ENCODE data around the gene KCNJ15.
A peak's percentile ranks its signal among the peaks of the same experiment; 100 is the strongest.

KCNJ15 gene

GRCh38 chr21:38329162-38329561, 72.4 kb downstream of the KCNJ15 start (continued):
- TF ChIP-seq PPARA (CRISPR knock-in tag; IDR thresholded peaks at IDR 0.05; ENCODE audit: borderline replicate concordance) (no peak), PATZ1 (CRISPR knock-in tag; IDR thresholded peaks at IDR 0.05; ENCODE audit: borderline replicate concordance) (no peak), TCF4 (CRISPR knock-in tag; IDR thresholded peaks at IDR 0.05; ENCODE audit: borderline replicate concordance) (no peak), BACH2 (CRISPR knock-in tag; IDR thresholded peaks at IDR 0.05; ENCODE audit: borderline replicate concordance) (no peak), ARNTL (CRISPR knock-in tag; IDR thresholded peaks at IDR 0.05; ENCODE audit: borderline replicate concordance, low read depth) (no peak), GLIS3 (CRISPR knock-in tag; IDR thresholded peaks at IDR 0.05) (no peak), CREB5 (CRISPR knock-in tag; IDR thresholded peaks at IDR 0.05; ENCODE audit: low read depth) (no peak), RARB (CRISPR knock-in tag; IDR thresholded peaks at IDR 0.05) (no peak), TOX (CRISPR knock-in tag; IDR thresholded peaks at IDR 0.05; ENCODE audit: borderline replicate concordance) (no peak), ZNF8 (CRISPR knock-in tag; IDR thresholded peaks at IDR 0.05) (no peak)
- TF ChIP-seq, protein P1, sequence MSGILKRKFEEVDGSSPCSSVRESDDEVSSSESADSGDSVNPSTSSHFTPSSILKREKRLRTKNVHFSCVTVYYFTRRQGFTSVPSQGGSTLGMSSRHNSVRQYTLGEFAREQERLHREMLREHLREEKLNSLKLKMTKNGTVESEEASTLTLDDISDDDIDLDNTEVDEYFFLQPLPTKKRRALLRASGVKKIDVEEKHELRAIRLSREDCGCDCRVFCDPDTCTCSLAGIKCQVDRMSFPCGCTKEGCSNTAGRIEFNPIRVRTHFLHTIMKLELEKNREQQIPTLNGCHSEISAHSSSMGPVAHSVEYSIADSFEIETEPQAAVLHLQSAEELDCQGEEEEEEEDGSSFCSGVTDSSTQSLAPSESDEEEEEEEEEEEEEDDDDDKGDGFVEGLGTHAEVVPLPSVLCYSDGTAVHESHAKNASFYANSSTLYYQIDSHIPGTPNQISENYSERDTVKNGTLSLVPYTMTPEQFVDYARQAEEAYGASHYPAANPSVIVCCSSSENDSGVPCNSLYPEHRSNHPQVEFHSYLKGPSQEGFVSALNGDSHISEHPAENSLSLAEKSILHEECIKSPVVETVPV (CRISPR knock-in tag; IDR thresholded peaks at IDR 0.05), result no peak

DNA sequence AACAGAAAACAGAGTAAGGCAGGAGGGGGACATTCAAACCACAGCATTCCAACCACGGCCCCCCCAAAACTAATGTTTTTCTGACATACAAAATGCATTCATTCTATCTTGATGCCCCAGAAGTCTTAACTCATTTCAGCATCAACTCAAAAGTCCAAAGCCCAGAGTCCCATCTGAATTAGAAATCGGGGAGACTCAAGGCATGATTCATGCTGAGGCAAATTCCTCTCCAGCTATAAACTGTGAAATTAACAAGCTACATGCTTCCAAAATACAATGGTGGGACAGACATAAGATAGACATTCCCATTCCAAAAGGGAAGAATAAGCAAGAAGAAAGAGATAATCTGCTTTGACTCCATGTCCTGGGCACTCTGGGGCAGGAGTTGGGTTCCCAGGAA, 73.9 kb downstream of the KCNJ15 start:
- ATAC-seq, result no peak
- TF ChIP-seq TCF4 (CRISPR knock-in tag; IDR thresholded peaks at IDR 0.05; ENCODE audit: borderline replicate concordance) (no peak), RARB (CRISPR knock-in tag; IDR thresholded peaks at IDR 0.05) (no peak), TSHZ2 (CRISPR knock-in tag; IDR thresholded peaks at IDR 0.05) (no peak), ZNF70 (CRISPR knock-in tag; IDR thresholded peaks at IDR 0.05) (no peak), ZC3H10 (CRISPR knock-in tag; IDR thresholded peaks at IDR 0.05) (no peak)

- ATAC-seq, result peak; percentile 74
- TF ChIP-seq TOX (CRISPR knock-in tag; IDR thresholded peaks at IDR 0.05; ENCODE audit: borderline replicate concordance), result no peak
- TF ChIP-seq ZFP3 (CRISPR knock-in tag; IDR thresholded peaks at IDR 0.05), result no peak
- no peak for TF ChIP-seq ZNF565 (CRISPR knock-in tag; conservative IDR thresholded peaks at IDR 0.05; ENCODE audit: low read depth)
- no peak for TF ChIP-seq GLIS3 (CRISPR knock-in tag; IDR thresholded peaks at IDR 0.05)
- TF ChIP-seq, protein P1 (CRISPR knock-in tag; IDR thresholded peaks at IDR 0.05), result no peak
- TF ChIP-seq CREB5 (CRISPR knock-in tag; IDR thresholded peaks at IDR 0.05; ENCODE audit: low read depth), result no peak
- TF ChIP-seq ZNF8 (CRISPR knock-in tag; IDR thresholded peaks at IDR 0.05), result no peak
- no peak for TF ChIP-seq PATZ1 (CRISPR knock-in tag; IDR thresholded peaks at IDR 0.05; ENCODE audit: borderline replicate concordance)
- TF ChIP-seq OSR1 (CRISPR knock-in tag; IDR thresholded peaks at IDR 0.05), result no peak
- TF ChIP-seq SNAI2 (CRISPR knock-in tag; IDR thresholded peaks at IDR 0.05), result no peak
- no peak for TF ChIP-seq TCF4 (CRISPR knock-in tag; IDR thresholded peaks at IDR 0.05; ENCODE audit: borderline replicate concordance)
- TF ChIP-seq, protein P2, sequence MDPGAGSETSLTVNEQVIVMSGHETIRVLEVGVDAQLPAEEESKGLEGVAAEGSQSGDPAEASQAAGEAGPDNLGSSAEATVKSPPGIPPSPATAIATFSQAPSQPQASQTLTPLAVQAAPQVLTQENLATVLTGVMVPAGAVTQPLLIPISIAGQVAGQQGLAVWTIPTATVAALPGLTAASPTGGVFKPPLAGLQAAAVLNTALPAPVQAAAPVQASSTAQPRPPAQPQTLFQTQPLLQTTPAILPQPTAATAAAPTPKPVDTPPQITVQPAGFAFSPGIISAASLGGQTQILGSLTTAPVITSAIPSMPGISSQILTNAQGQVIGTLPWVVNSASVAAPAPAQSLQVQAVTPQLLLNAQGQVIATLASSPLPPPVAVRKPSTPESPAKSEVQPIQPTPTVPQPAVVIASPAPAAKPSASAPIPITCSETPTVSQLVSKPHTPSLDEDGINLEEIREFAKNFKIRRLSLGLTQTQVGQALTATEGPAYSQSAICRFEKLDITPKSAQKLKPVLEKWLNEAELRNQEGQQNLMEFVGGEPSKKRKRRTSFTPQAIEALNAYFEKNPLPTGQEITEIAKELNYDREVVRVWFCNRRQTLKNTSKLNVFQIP (CRISPR knock-in tag; IDR thresholded peaks at IDR 0.05; ENCODE audit: borderline replicate concordance, low read depth), result no peak
These were observed 76.8 kb downstream of the KCNJ15 start for GRCh38 chr21:38333301-38334272.

All from SK-N-SH treated with all-trans-retinoic acid at 6 μM for 48 hours (cell line).